GM20000 (cell line): ENCODE measurements around the gene CD24.
A peak's percentile ranks its signal among the peaks of the same experiment; 100 is the strongest.
"Not testable (repeated sequence)": the region's sequence is repeated elsewhere in the genome, so short reads cannot be mapped to it uniquely, and the experiment has no call there.

Experiments used
- DNase-seq: peaks from one replicate; pipeline ENCODE4 v3.0.0; 2012; ENCODE audit warnings: low spot score
- CTCF ChIP-seq: IDR thresholded peaks from 2 replicates; pipeline ENCODE4 v1.5.1; 2012; ENCODE audit warnings: mild to moderate bottlenecking, control low read depth; ENCODE audit errors: extremely low read depth, missing control alignments

Gene CD24

DNA sequence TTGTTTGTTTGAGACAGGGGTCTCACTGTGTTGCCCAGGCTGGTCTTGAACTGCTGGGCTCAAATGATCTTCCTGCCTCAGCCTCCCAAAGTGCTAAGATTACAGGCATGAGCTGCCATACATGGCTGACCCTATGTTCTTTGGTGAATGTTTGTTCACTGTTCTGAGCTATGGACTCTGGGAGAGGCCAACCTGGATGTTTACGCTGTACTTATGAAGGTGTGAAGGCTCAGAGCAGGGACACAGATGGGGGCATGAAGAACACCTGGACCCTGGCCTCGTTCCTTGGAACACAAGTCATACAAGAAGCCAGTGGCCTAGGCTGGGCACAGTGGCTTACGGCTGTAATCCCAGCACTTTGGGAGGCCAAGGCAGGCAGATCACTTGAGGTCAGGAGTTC is 21.1 kb upstream of the CD24 start:
- DNase-seq, result no peak
- no peak for TF ChIP-seq CTCF

GRCh38 chr6:106989737-106990136 is 15.2 kb upstream of the CD24 start:
- not testable (repeated sequence) for DNase-seq

DNA sequence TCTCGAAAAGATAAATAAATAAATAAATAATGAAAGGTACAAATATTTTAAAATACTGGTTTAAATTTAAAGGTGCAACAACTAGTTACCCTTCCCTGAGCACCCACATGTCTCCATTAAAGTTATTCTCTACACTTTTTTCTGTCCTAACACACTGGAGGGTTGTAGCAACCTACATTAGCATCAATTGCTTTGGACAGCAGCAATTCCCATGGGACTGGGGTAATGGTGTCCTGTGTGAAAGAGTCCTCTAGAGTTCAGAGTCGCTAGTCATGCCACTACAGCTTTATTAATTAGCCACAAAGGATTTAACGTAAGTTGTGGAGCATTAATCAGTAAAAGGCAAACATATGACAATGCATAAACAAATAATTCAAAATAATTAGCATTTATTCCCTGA is 14.1 kb upstream of the CD24 start:
- no peak for DNase-seq
- TF ChIP-seq CTCF, result no peak

GRCh38 chr6:106981926-106982325 is 7.4 kb upstream of the CD24 start:
- no peak for DNase-seq
- TF ChIP-seq CTCF, result no peak

DNA sequence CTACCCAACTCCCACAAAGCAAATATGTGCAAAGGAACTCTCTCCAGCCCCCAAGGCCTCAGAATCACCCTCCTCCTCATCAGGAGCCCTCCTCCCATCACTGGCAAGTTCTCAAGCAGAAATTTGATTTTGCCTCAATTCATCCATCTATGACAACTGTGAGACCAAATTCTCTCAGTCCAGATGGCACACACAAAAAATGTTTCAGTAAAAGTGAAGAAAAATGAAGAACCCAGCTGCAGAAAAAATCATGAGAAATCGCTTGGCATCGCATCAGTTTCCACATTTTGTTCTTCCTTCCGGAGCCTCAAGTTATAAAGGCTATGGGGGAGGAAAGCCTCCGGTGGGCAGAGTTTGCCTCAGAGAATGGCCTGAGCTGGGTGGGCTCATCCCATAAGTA is 6.4 kb upstream of the CD24 start:
- no peak for TF ChIP-seq CTCF
- DNase-seq, result no peak

- DNase-seq, result peak; percentile 80
- TF ChIP-seq CTCF, result peak; percentile 97
These were observed 4.9 kb upstream of the CD24 start for GRCh38 chr6:106979435-106979884.

GRCh38 chr6:106977246-106977645 is 2.7 kb upstream of the CD24 start:
- DNase-seq, result no peak
- no peak for TF ChIP-seq CTCF

- no peak for DNase-seq
- TF ChIP-seq CTCF, result no peak
These were observed 1.7 kb upstream of the CD24 start for GRCh38 chr6:106976270-106976669.
